ENCODE measurements around the gene RFX6.
A peak's percentile ranks its signal among the peaks of the same experiment; 100 is the strongest.

Gene RFX6

DNA sequence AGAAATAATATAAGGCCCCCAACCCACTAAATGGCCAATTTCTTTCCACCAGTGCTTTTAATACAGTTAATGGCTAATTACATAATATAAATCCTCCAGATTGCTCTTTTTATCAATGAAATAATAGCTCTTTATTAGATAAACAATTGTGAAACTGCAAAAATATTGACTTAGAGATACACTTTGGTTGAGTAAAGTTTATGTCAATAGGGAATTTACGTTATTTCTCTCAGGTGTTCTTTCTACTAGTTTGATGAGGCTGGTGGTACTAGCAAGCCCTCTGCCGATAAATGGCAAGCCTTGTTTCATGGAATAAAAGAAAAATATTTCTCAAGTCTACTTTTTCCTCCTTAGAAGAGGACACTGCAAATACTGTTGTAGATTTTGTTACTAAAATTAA, 18.9 kb downstream of the RFX6 start:
- DNase-seq = no peak

DNA sequence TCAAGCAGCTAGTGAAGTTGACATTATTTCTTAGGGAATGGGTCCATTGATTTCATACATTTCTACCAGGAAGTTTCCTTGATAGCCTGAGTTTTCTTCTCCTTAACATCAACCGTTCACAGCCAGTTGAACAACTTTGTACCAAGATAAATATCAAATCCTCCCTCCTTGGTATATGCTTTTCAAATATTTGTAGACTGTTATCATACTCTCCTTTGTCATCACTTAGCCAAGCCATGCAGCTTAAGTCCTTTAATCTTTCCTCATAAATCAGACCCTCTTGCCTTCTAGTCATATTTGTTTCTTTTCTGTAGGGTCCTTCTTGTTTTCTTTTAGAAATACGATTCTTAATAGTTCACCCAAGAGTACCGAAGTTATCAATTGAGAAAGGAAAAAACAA, 25.6 kb downstream of the RFX6 start:
- DNase-seq = no peak

DNA sequence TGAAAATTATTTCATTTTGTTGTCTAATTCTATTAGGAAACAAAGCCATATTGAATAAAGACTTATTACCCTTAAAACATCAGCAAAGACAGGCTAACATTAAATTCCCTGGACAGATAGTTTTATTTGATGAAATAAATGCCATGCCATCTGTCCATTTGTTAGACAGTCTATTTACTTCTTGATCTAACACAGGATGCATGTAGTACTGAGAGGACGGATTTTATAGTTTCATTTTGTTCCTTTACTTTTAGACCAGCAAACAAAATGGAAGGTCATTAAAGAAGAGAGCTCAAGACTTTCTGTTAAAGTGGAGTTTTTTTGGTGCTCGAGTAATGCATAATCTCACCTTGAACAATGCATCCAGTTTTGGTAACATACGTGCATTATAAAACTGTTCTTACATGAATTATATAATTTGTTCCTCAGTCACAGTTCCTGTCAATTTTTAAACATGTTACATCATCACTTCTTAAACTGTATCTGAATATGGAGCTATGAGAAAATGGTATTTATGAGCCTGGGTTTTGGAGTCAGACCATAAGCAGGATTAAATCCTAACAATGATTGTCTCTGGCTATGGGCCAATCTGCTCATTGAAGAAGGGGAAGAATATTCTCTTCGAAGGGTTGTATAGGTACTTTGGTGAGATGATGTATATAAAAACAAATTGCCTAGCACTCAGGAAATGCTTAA, 46.0 kb downstream of the RFX6 start:
- no peak for DNase-seq

DNA sequence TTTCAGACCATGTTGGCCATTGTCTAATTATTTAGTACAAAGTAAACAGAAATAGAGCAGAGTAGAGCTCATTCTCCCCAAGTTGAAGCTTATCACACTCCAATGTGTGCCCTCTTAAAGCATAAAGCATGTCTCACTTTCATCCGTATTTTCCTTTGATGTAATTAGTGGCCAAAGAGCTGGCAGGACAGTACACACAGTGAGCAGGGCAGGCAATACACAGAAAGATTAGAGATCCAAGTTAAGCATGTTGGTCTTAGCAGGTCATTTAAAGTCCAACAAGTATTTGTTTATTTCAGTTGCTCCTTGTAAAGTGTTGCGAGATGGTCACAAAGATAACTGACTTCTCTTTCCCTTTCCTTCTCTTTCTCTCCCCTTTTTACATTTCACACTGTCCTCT, 47.2 kb downstream of the RFX6 start:
- no peak for DNase-seq

DNA sequence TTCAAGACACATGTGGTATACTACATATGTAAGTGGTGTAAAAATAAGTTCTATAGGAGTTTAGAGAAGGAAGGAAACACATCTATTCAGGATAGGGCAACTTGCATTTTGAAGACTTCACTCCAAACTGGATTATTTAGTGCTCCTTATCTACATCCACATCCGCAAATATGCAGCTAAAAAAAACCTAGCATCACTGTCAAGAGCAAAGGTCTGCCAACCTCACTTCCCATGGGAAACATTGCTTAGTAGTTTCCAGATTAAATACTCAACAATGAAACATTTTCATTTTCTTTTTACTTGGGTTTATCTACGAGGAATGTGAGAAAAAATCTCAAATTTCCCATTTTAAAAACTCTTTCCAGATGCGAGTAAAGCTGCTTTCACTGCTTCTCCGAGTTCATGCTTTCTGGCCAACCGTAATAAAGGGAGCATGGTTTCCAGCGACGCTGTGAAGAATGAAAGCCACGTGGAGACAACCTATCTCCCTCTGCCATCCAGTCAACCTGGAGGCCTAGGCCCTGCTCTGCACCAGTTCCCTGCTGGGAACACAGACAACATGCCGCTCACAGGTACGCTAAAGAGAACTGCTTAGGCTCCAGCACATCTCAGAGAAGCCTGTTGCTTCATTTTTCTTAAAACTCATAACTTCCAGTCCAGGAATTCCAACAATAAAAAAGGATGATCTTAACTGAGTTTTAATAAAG, 48.2 kb downstream of the RFX6 start:
- no peak for DNase-seq

DNA sequence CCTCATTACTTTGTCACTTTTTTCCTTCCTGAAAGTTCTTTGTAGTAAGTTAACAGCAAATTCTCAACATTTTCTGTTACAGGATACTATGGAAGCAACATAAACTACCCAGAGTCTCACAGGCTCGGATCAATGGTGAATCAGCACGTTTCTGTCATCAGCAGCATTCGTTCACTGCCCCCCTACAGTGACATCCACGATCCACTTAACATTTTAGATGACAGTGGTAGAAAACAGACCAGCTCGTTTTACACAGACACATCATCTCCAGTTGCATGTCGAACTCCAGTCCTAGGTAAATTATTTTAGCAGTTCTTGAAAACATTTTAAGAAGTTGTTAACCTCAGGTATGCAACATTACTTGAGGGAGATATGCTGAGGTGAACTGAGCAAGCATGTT, 51.6 kb downstream of the RFX6 start:
- no peak for DNase-seq

DNA sequence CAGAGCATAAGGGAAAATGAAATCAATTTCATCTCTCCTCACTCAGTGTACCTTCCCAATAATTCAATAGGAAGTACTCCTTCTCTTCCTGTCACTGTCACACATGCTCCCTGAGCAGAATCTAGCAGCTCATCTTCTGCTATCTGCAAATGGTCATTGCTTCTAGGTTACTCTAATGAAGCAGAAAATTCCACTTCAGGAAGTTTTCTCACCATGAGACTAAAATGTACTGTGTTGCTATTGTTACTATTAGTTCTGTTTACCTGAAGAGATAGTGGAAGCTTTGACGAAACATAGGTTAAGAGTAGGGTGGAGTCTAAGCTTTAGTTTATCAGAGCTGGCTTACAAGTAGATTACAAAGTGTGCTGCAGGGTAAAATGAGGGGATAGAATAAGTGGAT, 52.8 kb downstream of the RFX6 start:
- no peak for DNase-seq

DNA sequence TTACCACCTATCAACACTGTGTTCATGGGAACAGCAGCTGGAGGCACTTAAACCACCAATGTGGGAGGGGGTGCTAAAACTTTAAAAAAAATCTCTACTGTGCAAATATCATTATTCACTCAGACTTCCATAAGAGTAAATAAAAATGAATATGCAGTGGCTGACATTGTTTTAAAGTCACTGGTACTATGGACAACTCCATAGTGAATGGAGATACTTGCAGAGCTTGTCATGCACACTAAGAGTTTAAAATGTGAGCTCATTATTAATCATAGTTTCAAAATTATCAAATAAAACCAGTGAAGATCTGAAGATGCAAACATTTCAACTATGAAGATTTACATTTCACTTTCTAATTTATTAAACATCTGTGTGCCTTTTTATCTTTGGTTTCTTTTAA, 54.4 kb downstream of the RFX6 start:
- no peak for DNase-seq

DNA sequence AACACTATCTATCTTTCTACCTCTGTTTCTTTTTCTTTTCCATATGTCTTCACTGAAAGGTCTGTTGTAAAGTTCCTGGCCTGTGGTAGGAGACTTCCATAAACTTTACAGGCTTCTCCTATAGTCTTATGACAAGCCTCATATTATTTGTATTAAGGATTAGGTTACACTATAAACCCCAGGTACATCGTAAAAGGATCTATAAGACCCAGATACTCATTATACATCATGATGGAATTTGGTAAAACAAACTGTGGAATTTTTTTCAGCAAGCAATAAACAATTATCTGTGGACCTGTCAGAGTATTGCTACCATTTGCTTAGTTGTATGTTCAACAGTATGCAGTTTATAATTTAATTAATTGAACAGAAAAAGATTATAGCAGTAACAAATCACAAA, 55.5 kb downstream of the RFX6 start:
- DNase-seq = no peak

DNA sequence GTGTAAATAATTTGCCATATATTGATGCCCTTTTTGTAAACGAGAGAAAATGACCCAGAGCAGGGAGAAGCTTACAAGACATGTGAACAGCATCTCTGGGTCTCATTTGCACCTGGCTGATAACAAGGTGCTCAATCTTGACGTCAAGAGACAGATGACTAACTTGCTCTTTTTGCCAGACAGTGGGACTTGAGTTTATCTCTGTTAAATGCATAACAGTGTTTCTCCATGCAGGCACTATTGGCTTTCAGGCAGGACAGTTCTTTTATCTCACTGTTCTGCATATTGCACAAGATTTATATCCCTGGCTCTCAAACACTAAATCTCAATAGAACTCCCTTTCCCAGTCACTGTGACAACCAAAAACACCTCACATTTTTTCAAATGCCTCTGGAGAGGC, 56.4 kb downstream of the RFX6 start:
- no peak for DNase-seq

DNA sequence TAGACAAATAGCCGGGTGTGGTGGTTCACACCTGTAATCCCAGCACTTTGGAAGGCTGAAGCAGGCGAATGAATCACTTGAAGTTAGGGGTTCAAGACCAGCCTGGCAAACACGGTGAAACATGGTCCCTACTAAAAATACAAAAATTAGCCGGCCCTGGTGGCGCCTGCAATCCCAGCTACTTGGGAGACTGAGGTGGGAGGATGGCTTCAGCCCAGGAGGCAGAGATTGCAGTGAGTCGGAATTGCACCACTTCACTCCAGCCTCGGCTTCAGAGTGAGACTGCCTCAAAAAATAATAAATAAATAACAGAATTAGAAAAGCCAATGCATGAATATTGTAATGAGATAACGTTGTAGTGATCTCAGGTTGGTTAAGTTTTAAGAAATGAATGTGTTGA, 61.3 kb downstream of the RFX6 start:
- no peak for DNase-seq

DNA sequence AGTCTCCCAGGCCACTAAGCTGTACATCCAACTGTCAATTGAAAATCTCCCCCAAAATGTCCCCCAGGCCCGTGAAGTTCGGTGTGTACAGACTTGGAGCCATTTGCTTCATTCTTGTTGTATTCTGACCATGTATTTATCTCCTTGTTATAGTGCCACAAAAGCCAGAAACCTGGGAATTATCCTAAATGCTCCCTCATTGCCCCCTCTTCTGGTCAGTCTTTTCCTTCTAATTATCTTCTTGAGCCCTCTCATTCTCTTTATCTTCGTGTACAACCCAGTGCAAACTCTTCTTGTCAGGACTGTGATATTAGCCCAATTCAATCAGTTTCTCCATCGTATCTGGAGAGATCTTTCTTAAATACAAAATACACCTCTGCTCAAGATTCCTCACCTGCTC, 64.7 kb downstream of the RFX6 start:
- no peak for DNase-seq

DNA sequence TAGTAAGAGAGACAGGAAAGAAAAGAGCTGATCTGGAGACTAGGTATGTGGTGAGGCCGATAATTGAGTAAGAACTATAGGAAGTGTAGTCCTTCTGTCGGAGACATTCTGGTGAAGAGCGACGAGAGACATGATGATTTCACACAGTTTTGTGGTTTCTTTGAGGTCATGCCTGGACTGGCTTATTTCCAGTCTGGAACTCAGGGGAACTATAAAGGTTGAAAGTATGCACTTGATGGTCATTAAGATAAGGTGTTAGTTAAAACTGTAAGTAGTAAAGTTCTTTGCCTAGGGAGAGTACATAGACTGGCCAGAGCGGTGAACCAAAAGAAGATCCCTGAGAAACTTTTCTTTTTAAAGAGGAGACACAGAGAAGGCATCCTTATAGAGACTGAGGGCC, 68.8 kb downstream of the RFX6 start:
- no peak for DNase-seq

DNA sequence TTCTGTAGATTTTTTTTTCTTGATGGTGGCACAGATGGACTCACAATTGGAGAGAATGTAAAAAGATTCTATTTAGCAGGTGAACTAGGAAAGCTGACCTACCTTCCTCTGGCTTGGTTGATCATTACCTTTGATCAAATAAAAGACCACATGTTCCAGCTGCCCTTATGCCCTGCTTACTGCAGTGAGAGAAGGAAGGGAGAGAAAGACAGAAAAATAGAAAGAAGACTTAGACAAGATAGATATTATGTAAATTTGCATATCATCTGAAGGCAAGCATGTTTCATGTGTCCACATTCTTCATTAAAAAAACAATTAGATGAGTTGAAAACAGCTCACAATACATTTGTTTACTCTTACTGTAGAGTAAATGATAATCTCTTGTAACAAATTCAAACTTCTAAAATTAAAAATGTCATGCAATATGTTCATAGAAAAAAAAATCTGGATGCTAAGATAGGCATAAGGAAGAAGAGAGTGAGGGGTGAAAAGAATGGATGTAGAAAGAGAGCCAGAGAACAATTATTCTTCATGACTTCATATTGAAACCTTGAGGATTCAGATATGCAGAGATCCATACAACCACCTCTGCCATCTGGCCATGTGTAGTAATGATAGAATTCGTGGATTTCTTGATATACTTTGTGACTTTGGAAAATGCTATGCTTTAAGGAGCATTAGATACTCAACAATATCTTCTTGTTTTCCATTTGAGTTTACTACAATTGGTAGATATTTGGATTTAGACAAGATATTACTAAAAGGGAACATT, 71.7 kb downstream of the RFX6 start:
- no peak for DNase-seq

DNA sequence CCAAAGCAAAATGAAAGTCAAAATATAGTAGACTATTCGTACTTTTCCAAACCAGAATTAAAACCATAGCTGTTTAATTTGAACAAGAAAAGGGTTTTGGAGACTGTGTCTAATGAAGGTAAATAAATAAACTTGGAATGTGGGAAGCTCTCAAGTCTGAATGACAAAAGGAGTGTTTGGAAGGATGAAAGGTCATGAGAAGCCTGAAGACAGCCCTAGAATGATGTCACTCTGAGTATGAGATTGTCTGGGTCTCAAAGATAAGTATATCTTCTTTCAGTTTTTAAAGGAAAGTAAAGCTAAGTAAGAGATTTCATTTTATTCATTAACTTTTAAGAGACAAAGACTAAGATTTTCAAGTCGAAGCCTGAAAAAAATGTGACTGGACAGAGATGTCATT, 72.9 kb downstream of the RFX6 start:
- no peak for DNase-seq

DNA sequence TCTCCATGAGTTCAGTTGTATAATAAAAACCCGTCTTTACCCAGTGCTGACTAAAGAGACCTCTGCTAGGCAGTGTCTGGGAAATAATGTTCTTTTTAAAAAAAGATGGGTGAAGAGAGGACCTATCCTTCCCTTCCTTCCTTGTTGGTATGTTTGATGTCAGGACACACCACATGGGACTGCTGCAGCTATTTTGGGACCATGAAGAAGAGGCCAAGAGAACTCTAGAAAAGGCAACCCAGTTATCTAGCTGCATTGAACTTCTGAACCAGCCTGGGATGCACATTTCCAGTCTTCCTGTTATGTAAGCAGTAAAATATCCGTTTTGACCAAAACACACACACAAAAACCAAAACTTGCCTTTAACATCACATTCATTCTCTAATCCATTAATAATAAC, 77.3 kb downstream of the RFX6 start:
- DNase-seq = no peak

DNA sequence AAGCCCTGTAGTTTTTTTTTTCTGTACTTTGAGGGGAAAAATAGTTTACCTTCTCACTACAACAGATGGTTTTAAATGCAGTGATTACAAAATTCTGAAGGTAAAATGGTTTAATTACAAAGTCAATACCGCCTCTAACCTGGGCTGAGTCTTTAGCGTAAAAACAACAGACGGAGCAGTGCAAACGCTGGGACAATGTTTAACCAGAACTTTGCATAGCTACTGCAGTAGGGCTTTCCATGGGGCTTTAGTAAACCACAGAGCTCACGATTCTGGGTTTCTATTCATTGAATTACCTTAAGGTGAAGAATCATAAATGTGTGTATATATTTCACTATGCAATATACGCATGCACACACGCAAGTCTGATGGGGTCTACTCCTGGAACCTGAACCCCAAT, 77.9 kb downstream of the RFX6 start:
- DNase-seq = peak; percentile 7

DNA sequence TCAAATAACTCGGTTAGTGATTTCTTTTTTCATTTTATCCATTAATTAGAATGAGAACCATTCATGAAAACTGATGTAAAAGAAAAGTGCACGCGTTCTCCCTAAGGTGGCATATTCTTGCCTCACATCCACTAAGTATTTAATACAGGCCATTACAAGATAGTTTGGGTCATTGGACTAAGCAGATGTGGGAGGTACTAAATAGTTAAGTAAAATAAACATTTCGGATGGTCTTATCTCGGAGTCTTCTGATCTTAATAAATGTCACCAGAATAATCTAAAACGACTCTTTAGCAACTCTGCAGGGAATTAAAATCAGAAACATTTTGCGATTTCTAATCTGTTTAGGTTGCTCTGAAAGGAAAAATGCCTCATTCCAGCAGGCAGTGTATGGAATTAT, 78.7 kb downstream of the RFX6 start:
- no peak for DNase-seq

DNA sequence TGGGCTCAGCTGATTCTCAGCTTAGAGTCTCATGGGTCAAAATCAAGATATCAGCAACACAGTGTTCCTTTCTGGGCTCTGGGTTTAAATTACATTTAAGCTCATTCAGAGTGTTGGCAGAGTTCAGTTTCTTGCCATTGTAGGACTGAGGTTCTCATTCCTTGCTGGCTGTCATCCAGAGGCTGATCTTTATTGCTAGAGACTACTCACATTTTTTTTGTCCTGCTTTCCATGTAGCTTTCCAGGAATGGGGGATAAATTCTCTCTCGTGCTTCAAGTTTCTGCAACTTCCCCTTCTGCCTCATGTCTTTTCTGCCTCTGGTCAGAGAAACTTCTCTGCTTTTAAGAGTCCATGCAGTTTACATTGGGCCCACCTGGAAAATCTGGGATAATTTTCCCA, 86.9 kb downstream of the RFX6 start:
- DNase-seq = no peak

DNA sequence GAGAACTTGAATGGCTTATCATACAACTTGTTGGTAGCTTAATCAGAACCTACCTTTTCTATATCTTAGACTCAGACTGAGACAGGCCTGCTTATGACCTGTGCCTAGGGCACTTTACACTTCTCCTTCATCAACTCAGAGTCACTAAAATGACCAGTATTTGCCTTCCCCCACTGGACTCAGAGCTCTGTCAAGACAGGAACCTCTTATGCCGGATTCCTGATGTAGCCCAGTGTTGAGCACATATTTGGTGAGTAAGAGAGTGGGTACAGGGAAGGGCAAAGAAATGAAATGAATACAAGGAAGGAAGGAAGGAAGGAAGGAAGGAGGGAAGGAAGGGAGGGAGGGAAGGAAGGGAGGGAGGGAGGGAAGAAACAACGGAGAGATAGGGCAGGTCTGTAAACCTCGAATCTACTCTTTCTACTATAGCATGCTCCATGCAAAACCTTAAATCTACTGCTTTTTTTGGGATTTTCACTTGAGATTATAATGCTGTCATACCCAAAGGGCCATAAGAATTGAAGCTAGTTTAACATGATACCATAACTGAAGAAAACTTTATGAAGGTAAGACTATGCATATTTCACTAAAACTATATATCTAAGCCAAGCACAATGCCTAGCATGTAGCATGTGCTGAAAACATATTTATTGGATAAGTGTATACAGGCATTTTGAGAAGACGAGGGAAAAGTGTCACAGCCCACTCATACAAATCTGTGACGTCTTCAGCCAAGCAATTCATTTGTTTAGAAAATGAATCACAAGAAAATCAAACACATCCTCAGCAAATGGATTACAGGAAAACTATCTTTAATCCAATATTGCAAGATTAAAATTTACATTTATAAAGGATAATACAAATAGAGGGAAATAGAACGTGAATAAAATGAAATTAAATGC, 89.9 kb downstream of the RFX6 start:
- no peak for DNase-seq

DNA sequence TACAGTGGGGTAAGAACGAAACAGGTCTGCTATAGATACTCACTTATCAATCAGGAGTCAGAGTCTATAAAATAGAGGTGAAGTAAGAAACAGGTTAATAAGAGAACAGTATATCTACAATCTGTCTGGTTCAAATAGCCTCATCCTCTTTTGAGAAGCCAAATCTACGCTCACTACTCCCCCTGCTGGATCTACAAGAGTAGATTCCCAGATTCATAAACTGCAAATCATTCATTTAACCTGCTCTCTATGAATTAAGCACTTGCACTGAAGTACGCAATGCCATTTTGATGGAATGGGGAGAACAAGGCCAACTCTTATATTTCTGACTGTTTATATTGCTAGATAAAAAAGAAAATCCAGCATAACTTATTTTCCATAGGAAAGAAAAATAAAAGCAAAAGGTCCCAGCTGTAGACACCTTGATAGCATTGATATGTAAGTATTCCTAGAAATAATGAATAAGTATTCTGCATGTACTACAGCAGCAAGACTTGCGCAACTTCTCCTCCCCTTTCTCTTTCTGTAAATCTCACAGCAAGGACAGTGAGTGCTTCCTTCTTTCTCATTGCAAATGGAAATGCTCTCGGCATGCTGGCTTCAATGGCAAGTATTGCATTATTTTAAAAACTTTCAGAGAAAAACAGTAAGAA, 92.3 kb downstream of the RFX6 start:
- peak; percentile 28 for DNase-seq

DNA sequence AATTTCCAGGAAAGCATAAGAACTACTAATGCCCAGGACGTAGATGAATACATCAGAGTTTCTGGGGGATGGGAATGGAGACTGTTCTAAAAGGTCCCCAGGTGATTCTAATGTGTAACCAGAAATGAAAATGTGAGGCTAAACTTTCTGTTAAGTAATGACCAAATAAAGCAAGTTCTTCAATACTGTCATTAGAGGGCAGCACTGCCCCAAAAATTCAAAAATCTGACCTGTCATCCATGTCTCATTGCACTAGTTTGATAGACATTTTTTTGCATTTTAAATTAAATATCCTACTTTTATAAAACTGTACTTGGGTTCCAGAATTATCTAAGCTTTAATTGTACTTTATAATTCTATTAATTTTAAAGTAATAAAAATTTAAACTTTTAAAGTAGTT, 94.9 kb downstream of the RFX6 start:
- peak; percentile 29 for DNase-seq

DNA sequence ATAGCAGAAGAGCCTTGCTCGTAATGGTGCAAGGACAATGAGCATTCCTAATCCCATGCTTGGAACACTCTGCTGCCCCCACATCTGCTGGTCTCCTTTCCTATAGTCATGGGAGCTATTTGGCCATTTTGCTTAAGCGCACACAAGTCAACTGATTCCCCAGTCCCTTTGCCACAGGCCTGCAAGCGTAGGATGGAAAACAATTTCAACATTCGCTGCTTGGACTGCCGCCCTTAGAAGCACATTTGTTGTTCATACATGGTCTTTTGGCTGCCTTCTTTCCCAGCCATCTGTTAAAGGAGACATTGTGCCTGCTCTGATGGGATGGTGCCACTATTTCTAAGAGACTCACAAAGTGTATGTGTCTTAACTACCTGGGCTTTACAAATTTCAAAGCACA, 96.9 kb downstream of the RFX6 start:
- DNase-seq = no peak

Data from NCI-H146 (cell line).